ENCODE measurements around the gene MTA3. TPM values are rescaled to one million over a fixed set of nuclear protein-coding genes. Genes with fewer than 3 reads are reported as not detected.
"Not testable (repeated sequence)": the region's sequence is repeated elsewhere in the genome, so short reads cannot be mapped to it uniquely, and the experiment has no call there.

The MTA3 gene
- total RNA-seq, 1 donor from 2014 or later = 34.3 TPM

DNA sequence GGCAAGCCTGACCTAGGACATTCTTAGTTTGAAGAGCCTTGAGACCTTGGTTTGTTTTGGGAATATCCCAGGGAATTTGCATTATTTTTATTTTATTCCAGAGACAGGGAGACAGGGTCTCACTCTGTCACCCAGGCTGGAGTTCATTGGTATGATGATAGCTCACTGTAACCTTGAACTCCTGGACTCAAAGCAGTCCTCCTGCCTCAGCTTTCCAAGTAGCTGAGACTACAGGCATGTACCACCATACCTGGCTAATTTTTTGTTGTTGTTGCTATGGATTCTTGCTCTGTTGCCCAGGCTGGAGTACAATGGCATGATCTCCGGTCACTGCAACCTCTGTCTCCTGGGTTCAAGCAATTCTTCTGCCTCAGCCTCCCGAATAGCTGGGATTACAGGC, 4.8 kb downstream of the MTA3 start:
- intact Hi-C loops (cut with DNase I) = no loop called here
- Histone ChIP-seq H3K36me3 (peaks cover 14% of the 10 kb centered on the region), H3K4me1 (peaks cover 11% of the 10 kb centered on the region), H3K9me3 (no peaks in the 10 kb centered on the region), H3K27me3 (no peaks in the 10 kb centered on the region), H3K4me3 (no peak overlapping the region), H3K27ac (no peak overlapping the region)
- TF ChIP-seq, protein P1, sequence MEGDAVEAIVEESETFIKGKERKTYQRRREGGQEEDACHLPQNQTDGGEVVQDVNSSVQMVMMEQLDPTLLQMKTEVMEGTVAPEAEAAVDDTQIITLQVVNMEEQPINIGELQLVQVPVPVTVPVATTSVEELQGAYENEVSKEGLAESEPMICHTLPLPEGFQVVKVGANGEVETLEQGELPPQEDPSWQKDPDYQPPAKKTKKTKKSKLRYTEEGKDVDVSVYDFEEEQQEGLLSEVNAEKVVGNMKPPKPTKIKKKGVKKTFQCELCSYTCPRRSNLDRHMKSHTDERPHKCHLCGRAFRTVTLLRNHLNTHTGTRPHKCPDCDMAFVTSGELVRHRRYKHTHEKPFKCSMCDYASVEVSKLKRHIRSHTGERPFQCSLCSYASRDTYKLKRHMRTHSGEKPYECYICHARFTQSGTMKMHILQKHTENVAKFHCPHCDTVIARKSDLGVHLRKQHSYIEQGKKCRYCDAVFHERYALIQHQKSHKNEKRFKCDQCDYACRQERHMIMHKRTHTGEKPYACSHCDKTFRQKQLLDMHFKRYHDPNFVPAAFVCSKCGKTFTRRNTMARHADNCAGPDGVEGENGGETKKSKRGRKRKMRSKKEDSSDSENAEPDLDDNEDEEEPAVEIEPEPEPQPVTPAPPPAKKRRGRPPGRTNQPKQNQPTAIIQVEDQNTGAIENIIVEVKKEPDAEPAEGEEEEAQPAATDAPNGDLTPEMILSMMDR (IDR thresholded peaks at IDR 0.05) = no peak
- no peak for ATAC-seq
- no peak for DNase-seq

DNA sequence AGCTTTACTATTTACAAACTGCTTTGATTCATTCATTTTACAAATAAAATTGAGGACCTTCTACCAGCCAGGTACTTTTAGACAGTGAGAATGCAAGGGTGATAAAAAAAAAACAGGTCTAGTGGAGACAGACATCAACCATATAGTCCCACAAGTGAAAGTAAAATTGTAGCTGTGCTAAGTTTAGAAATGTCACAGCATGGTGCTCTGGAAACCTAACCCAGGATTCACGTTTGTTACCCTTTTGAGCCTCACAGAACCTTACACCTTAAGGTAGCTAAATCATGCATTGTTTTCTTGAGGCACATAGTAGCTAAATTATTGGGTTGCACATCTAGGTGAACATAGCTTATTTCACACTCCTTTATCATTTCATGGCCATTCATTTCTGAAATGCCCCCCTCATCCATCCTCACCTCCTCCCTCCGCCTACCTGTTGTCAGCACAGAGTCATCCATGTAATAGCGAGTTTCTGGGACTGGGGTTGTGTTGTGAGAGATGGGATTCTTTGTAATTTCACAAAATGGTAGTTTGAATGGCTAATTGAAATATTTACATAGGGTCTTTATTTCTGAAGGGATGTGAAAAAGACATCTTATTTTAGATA, 7.1 kb downstream of the MTA3 start:
- TF ChIP-seq, protein P1 (IDR thresholded peaks at IDR 0.05) = no peak

DNA sequence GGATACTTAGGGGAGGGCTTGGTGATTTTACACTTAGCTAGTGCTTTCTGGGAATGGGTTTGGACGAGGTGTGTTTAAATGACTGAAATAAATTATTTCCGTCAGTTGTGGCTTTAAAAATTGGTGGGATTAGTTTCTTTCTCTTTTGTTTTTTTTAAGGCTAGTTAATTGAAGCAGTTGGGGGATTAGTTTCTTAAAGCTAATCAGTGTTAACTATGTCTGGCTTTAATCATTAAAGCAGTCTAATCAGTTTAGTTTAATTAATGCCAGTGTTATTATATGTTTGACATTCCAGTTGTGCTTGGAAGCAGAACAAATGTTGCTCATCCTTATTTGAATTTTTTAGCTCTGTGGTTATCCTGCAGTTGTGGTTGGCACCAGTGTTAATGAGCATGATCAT, 10.2 kb downstream of the MTA3 start:
- no peak overlapping the region for H3K4me3 ChIP-seq
- H3K4me1 ChIP-seq = no peaks in the 10 kb centered on the region
- H3K27ac ChIP-seq = no peak overlapping the region
- no peaks in the 10 kb centered on the region for H3K27me3 ChIP-seq
- TF ChIP-seq, protein P1 (IDR thresholded peaks at IDR 0.05) = no peak
- DNase-seq (no peak), ATAC-seq (no peak)
- H3K36me3 ChIP-seq = peaks cover 55% of the 10 kb centered on the region
- intact Hi-C loops (cut with DNase I) = no loop called here
- no peaks in the 10 kb centered on the region for H3K9me3 ChIP-seq

More for the DNA sequence above, 7.1 kb downstream of the MTA3 start:
- ATAC-seq (no peak), DNase-seq (no peak)
- H3K27ac ChIP-seq = no peak overlapping the region
- H3K4me1 ChIP-seq = no peaks in the 10 kb centered on the region
- no peaks in the 10 kb centered on the region for H3K27me3 ChIP-seq
- H3K4me3 ChIP-seq = no peak overlapping the region
- H3K36me3 ChIP-seq = peaks cover 34% of the 10 kb centered on the region
- H3K9me3 ChIP-seq = no peaks in the 10 kb centered on the region
- intact Hi-C loops (cut with DNase I) = no loop called here

DNA sequence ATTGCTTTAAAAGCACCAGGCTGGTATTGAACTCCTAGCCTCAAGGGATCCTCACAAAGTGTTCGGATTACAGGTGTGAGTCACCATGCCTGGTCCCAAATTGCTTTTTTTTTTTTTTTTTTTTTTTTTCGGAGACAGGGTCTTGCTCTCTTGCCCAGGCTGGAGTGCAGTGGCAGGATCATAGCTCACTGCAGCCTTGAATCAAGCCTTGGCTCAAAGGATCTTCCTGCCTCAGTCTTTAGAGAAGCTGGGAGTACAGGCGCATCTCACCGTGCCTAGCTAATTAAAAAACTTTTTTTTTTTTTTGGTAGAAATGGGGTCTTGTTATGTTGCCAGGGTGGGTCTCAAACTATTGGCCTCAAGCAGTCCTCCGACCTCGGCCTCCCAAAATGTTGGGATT, 12.8 kb downstream of the MTA3 start:
- H3K27me3 ChIP-seq = no peaks in the 10 kb centered on the region
- DNase-seq (no peak), ATAC-seq (no peak)
- TF ChIP-seq, protein P1 (IDR thresholded peaks at IDR 0.05) = no peak
- H3K36me3 ChIP-seq = peaks cover 42% of the 10 kb centered on the region
- no peak overlapping the region for H3K4me3 ChIP-seq
- intact Hi-C loops (cut with DNase I) = no loop called here
- no peaks in the 10 kb centered on the region for H3K4me1 ChIP-seq
- H3K9me3 ChIP-seq = no peaks in the 10 kb centered on the region
- no peak overlapping the region for H3K27ac ChIP-seq

DNA sequence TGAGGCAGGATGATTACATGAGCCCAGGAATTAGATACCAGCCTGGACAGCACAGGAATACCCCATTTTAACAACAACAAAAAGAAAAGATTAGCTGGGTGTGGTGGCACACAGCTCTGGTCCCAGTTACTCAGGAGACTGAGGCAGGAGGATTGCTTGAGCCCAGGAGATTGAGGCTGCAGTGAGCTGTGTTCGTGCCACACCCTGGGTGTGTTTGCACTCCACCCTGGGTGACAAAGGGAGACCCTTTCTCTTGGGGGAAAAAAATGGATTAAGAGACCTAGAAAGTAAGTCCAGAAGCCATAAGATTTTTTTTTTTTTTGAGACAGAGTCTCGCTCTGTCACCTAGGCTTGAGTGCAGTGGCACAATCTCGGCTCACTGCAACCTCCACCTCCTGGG, 16.2 kb downstream of the MTA3 start:
- DNase-seq; H3K4me1 ChIP-seq; H3K27me3 ChIP-seq; H3K27ac ChIP-seq; H3K9me3 ChIP-seq; H3K4me3 ChIP-seq; intact Hi-C loops (cut with DNase I); ATAC-seq: not testable (repeated sequence)
- peaks cover 30% of the 10 kb centered on the region for H3K36me3 ChIP-seq

DNA sequence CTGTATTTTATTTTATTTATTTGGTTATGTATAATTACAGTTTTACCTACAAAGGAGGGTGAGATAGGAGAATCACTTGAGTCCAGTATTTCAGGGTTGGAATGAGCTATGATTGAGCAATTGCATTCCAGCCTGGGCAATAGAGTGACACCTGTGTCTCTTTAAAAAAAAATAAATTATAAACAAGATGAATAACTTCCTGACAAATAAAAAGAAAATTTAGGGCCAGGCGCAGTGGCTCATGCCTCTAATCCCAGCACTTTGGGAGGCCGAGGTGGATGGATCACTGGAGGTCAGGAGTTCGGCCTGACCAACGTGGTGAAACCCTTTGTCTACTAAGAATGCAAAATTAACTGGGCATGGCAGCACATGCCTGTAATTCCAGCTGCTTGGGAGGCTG, 17.3 kb downstream of the MTA3 start:
- TF ChIP-seq, protein P1 (IDR thresholded peaks at IDR 0.05) = no peak
- ATAC-seq (no peak), DNase-seq (no peak)
- peaks cover 19% of the 10 kb centered on the region for H3K36me3 ChIP-seq
- no peak overlapping the region for H3K4me3 ChIP-seq
- H3K4me1 ChIP-seq = no peaks in the 10 kb centered on the region
- no peaks in the 10 kb centered on the region for H3K9me3 ChIP-seq
- no peaks in the 10 kb centered on the region for H3K27me3 ChIP-seq
- intact Hi-C loops (cut with DNase I) = no loop called here
- H3K27ac ChIP-seq = no peak overlapping the region

All from upper lobe of right lung (tissue), 1 donor.